SU-DHL-6 (cell line): ENCODE data around the gene CHCHD10.

ENCODE experiments used
- CTCF ChIP-seq: fragments of 200-600 bp; sonication (generic); IDR thresholded peaks from one replicate; pipeline ENCODE4 v1.5.1; 2017; ENCODE audit warnings: antibody characterized with exemption, mild to moderate bottlenecking, low read length, moderate library complexity; ENCODE audit not compliant: insufficient read depth, poor library complexity, severe bottlenecking
- EZH2phosphoT487 ChIP-seq: fragments of 200-600 bp; sonication (generic), shearing (Covaris generic); conservative IDR thresholded peaks from 2 replicates; pipeline ENCODE4 v1.6.1; 2018; ENCODE audit warnings: mild to moderate bottlenecking, antibody characterized with exemption, low read length, moderate library complexity, mixed read lengths

- no peak for TF ChIP-seq CTCF
- no peak for TF ChIP-seq EZH2phosphoT487
Measured at GRCh38 chr22:23754980-23755636, 12.7 kb downstream of the CHCHD10 start.
